IMR-90 (cell line): ENCODE data around the gene ABHD2. TPM values are rescaled to one million over a fixed set of nuclear protein-coding genes. Genes with fewer than 3 reads are reported as not detected.
A peak's percentile ranks its signal among the peaks of the same experiment; 100 is the strongest.

Experiments used
- ATAC-seq: fragments of 200-7000 bp; cut with Tn5 transposase; 2 replicates; pipeline ENCODE4 v1.9.1; 2020; ENCODE audit warnings: low read depth, mild to moderate bottlenecking, moderate library complexity
- BruUV-seq: library from RNA; stranded (reverse); fragments of 400-500 nt; replicated peaks from 2 replicates; lab custom pipeline; 2021; lab: Mats Ljungman, UMichigan
- CTCF ChIA-PET: fragments of 300-600 bp; formaldehyde crosslinking; extraction: SDS; loops from one replicate; lab custom pipeline; 2021; ENCODE audit warnings: antibody characterized with exemption; lab: Yijun Ruan, JAX
- POLR2A ChIA-PET: fragments of 300-600 bp; sonication (Branson Sonifier 250); formaldehyde crosslinking; loops from one replicate; lab custom pipeline; 2022; ENCODE audit warnings: antibody characterized with exemption; ENCODE audit not compliant: unreplicated experiment; lab: Charles Lee
- DNase-seq: peaks from one replicate; pipeline ENCODE4 v3.0.0; 2013
- H2AFZ ChIP-seq: replicated peaks from 2 replicates; pipeline ENCODE3; 2013; ENCODE audit warnings: low read length, mild to moderate bottlenecking; ENCODE audit not compliant: poor library complexity
- H2AK5ac ChIP-seq: 2 replicates; pipeline ENCODE4 v1.6.1; 2013; ENCODE audit warnings: low read depth, low read length, inconsistent platforms
- H2AK9ac ChIP-seq: replicated peaks from 2 replicates; pipeline ENCODE3; 2013; ENCODE audit warnings: mild to moderate bottlenecking, low read depth, low read length, moderate library complexity; ENCODE audit not compliant: poor library complexity
- H2BK120ac ChIP-seq: 2 replicates; pipeline ENCODE4 v1.6.1; 2013; ENCODE audit warnings: low read depth, low read length, inconsistent platforms
- H2BK15ac ChIP-seq: 3 replicates; pipeline ENCODE4 v1.6.1; 2013; ENCODE audit warnings: low read depth, low read length, inconsistent platforms
- H2BK20ac ChIP-seq: 2 replicates; pipeline ENCODE4 v1.6.1; 2013; ENCODE audit warnings: low read depth, mild to moderate bottlenecking, inconsistent platforms, low read length, moderate library complexity
- H2BK5ac ChIP-seq: 2 replicates; pipeline ENCODE4 v1.6.1; 2013; ENCODE audit warnings: mild to moderate bottlenecking, low read depth, low read length, inconsistent platforms; ENCODE audit not compliant: poor library complexity, severe bottlenecking
- H3K14ac ChIP-seq: replicated peaks from 2 replicates; pipeline ENCODE4 v1.6.1; 2013; ENCODE audit warnings: low read depth, low read length, inconsistent platforms
- H3K18ac ChIP-seq: 2 replicates; pipeline ENCODE4 v1.6.1; 2013; ENCODE audit warnings: low read depth, low read length, control low read depth
- H3K23ac ChIP-seq: 2 replicates; pipeline ENCODE4 v1.6.1; 2013; ENCODE audit warnings: low read depth, low read length, inconsistent platforms
- H3K27ac ChIP-seq: 2 replicates; pipeline ENCODE4 v1.5.1; 2013; ENCODE audit warnings: mild to moderate bottlenecking, control low read depth, low read length; ENCODE audit not compliant: insufficient read depth
- H3K27me3 ChIP-seq: 2 replicates; pipeline ENCODE4 v1.6.1; 2013; ENCODE audit warnings: low read length; ENCODE audit not compliant: control insufficient read depth, insufficient read depth
- H3K36me3 ChIP-seq: 2 replicates; pipeline ENCODE4 v1.6.1; 2013; ENCODE audit warnings: low read length, mixed read lengths; ENCODE audit not compliant: control insufficient read depth, insufficient read depth
- H3K4ac ChIP-seq: 2 replicates; pipeline ENCODE4 v1.6.1; 2013; ENCODE audit warnings: low read depth, low read length, inconsistent platforms
- H3K4me1 ChIP-seq: 2 replicates; pipeline ENCODE4 v1.6.1; 2013; ENCODE audit warnings: low read length, mixed read lengths; ENCODE audit not compliant: control insufficient read depth, insufficient read depth
- H3K4me2 ChIP-seq: 2 replicates; pipeline ENCODE4 v1.6.1; 2013; ENCODE audit warnings: low read depth, mild to moderate bottlenecking, control low read depth, low read length, moderate library complexity
- H3K4me3 ChIP-seq: 2 replicates; pipeline ENCODE4 v1.5.1; 2013; ENCODE audit warnings: low read depth, mild to moderate bottlenecking, control low read depth, low read length, moderate library complexity; ENCODE audit not compliant: insufficient read depth
- H3K56ac ChIP-seq: 2 replicates; pipeline ENCODE4 v1.6.1; 2013; ENCODE audit warnings: low read length, inconsistent platforms; ENCODE audit not compliant: insufficient read depth; ENCODE audit errors: extremely low read depth
- H3K79me1 ChIP-seq, 2 experiments: 2 replicates each; pipeline ENCODE4 v1.6.1; 2013; ENCODE audit warnings: low read length in 2 of 2, inconsistent platforms in 1 of 2, low read depth in 1 of 2
- H3K9ac ChIP-seq: 2 replicates; pipeline ENCODE4 v1.6.1; 2013; ENCODE audit warnings: low read depth, low read length, control low read depth
- H3K9me1 ChIP-seq: 2 replicates; pipeline ENCODE4 v1.6.1; 2013; ENCODE audit warnings: low read length, inconsistent platforms; ENCODE audit not compliant: insufficient read depth
- H3K9me3 ChIP-seq: 2 replicates; pipeline ENCODE4 v1.6.1; 2013; ENCODE audit warnings: low read length; ENCODE audit not compliant: control insufficient read depth, insufficient read depth
- H4K20me1 ChIP-seq: 2 replicates; pipeline ENCODE4 v1.6.1; 2013; ENCODE audit warnings: low read length, inconsistent platforms; ENCODE audit not compliant: insufficient read depth
- H4K5ac ChIP-seq: 2 replicates; pipeline ENCODE4 v1.6.1; 2013; ENCODE audit warnings: mild to moderate bottlenecking, low read depth, low read length, control low read depth
- H4K8ac ChIP-seq, 2 experiments: 2 replicates each; pipeline ENCODE4 v1.6.1; 2013; ENCODE audit warnings: low read depth in 2 of 2, low read length in 2 of 2, control low read depth in 1 of 2, inconsistent platforms in 1 of 2
- H4K91ac ChIP-seq: 2 replicates; pipeline ENCODE4 v1.6.1; 2013; ENCODE audit warnings: low read depth, low read length, inconsistent platforms; ENCODE audit not compliant: insufficient read depth
- CHD1 ChIP-seq: IDR thresholded peaks from 2 replicates; pipeline ENCODE4 v1.6.1; 2012; ENCODE audit warnings: low read depth, low read length, improper control_type of control experiment
- USF2 ChIP-seq: fragments of 150-350 bp; IDR thresholded peaks from 2 replicates; pipeline ENCODE4 v1.6.1; 2017; ENCODE audit warnings: mild to moderate bottlenecking, antibody characterized with exemption, low read length, low read depth
- WGBS, 2 experiments: methylation state at CpG; one replicate each; pipeline versions ENCODE4 v1.1.5 to v1.1.7; 2013; ENCODE audit warnings: missing lambda C conversion rate in 2 of 2; ENCODE audit not compliant: insufficient read length in 1 of 2; ENCODE audit errors: extremely low coverage in 2 of 2; 5-methylcytosine and 5-hydroxymethylcytosine counted together
- dilution Hi-C: fragments of 300-500 bp; cut with HindIII; formaldehyde crosslinking; loops from one replicate; pipeline ENCODE4 v1.14.3; 2018; ENCODE audit warnings: low sequenced_read_pairs; ENCODE audit not compliant: unreplicated experiment
- in situ Hi-C: fragments of 300-500 bp; cut with MboI; formaldehyde crosslinking; loops from 3 replicates; pipeline ENCODE4 v1.14.3; 2019; ENCODE audit warnings: low sequenced_read_pairs, inconsistent platforms, mixed read lengths
- intact Hi-C: fragments of 100-400 bp; cut with micrococcal nuclease; formaldehyde crosslinking; loops from 2 replicates; pipeline ENCODE4 v1.10.0; 2022
- polyA plus RNA-seq, 3 experiments: library from polyadenylated mRNA; depleted of rRNA; stranded (reverse); fragments of >200 nt; gene quantifications; 2 replicates each; pipeline ENCODE4 v1.2.3, GENCODE V29; 2012; ENCODE audit warnings: low replicate concordance in 1 of 3
- total RNA-seq: library from RNA; depleted of rRNA; stranded (reverse); fragments of >200 nt; gene quantifications from 2 replicates; pipeline ENCODE4 v1.2.3, GENCODE V29; 2012

ABHD2 gene
- total and polyA plus RNA-seq, 2 of the 4 experiments (the other 2 are of a cell fraction), result 31.2 to 62.9 TPM

GRCh38 chr15:89112341-89112971 lies 24.2 kb downstream of the ABHD2 start:
- Histone ChIP-seq H2AK9ac (no peak overlapping the region), H3K4me3 (no peak overlapping the region), H3K23ac (no peak overlapping the region), H3K14ac (no peak overlapping the region), H3K4ac (no peak overlapping the region), H3K4me2 (no peak overlapping the region), H3K18ac (no peak overlapping the region), H3K9ac (no peak overlapping the region), H4K8ac (no peak overlapping the region), H2AK5ac (peak overlapping the region; percentile 28), H2BK15ac (no peak overlapping the region), H2AFZ (no peak overlapping the region), H4K5ac (no peak overlapping the region), H3K27ac (no peak overlapping the region), H3K4me1 (peaks cover 18% of the 10 kb centered on the region), H4K91ac (no peak overlapping the region), H3K9me3 (no peaks in the 10 kb centered on the region), H3K9me1 (peaks cover 20% of the 10 kb centered on the region), H2BK20ac (no peak overlapping the region), H3K27me3 (no peaks in the 10 kb centered on the region), H2BK120ac (no peak overlapping the region), H3K36me3 (peaks cover 12% of the 10 kb centered on the region), H4K20me1 (no peaks in the 10 kb centered on the region), H3K56ac (no peak overlapping the region), H2BK5ac (no peak overlapping the region), H3K79me1 (peaks cover 53 to 74% of the 10 kb centered on the region in 2 experiments; a peak in 3 of 4 replicates)
- no TSS peak for BruUV-seq
- whole genome bisulfite sequencing, 2 experiments, result no CpG with 5 or more reads among the region's 1 CpG
- TF ChIP-seq CHD1 (no peak), USF2 (peak; percentile 68)
- POLR2A ChIA-PET, result no interaction called here
- peak; percentile 49 for DNase-seq
- ATAC-seq, result peak; percentile 43
- in situ Hi-C loops (no loop called here), intact Hi-C loops (no loop called here), dilution Hi-C loops (no loop called here)
- CTCF ChIA-PET, result interaction anchor here (0.9 to 1.9 kb wide), 3 partner anchors 17 to 65 kb away, joined by 3 to 4 read pairs (median 4); no protein-coding TSS in a partner anchor
